Trophoblast cell (in vitro differentiated cells and primary cell): ENCODE results near the gene NDRG2.

Experiments
- DNase-seq, 2 donors: peaks; one replicate each; pipeline ENCODE4 v3.0.0-alpha.2; 2016
- H2AFZ ChIP-seq: 2 replicates; pipeline ENCODE4 v1.6.1; 2013; ENCODE audit warnings: low read length, moderate library complexity, mild to moderate bottlenecking; ENCODE audit not compliant: insufficient read depth, poor library complexity
- H2AK5ac ChIP-seq: 2 replicates; pipeline ENCODE4 v1.6.1; 2013; ENCODE audit warnings: mild to moderate bottlenecking, low read length
- H2BK120ac ChIP-seq: 2 replicates; pipeline ENCODE4 v1.6.1; 2013; ENCODE audit warnings: low read length, mild to moderate bottlenecking, moderate library complexity; ENCODE audit not compliant: insufficient read depth, poor library complexity
- H2BK12ac ChIP-seq: 2 replicates; pipeline ENCODE4 v1.6.1; 2013; ENCODE audit warnings: mild to moderate bottlenecking, low read length, moderate library complexity
- H2BK5ac ChIP-seq: 2 replicates; pipeline ENCODE4 v1.6.1; 2013; ENCODE audit warnings: low read length, low read depth, moderate library complexity, mild to moderate bottlenecking; ENCODE audit not compliant: poor library complexity
- H3K14ac ChIP-seq: 2 replicates; pipeline ENCODE4 v1.6.1; 2013; ENCODE audit warnings: mild to moderate bottlenecking, low read length
- H3K18ac ChIP-seq: 2 replicates; pipeline ENCODE4 v1.6.1; 2013; ENCODE audit warnings: mild to moderate bottlenecking, low read length
- H3K23ac ChIP-seq: 2 replicates; pipeline ENCODE4 v1.6.1; 2013; ENCODE audit warnings: low read length
- H3K27ac ChIP-seq: 2 replicates; pipeline ENCODE4 v1.5.1; 2013; ENCODE audit warnings: low read depth, mild to moderate bottlenecking, inconsistent platforms, low read length, moderate library complexity
- H3K27me3 ChIP-seq: 2 replicates; pipeline ENCODE4 v1.6.1; 2013; ENCODE audit warnings: inconsistent platforms, mild to moderate bottlenecking, low read length, moderate library complexity; ENCODE audit not compliant: insufficient read depth
- H3K36me3 ChIP-seq, 2 experiments: 1 replicate in 1 of 2; 2 replicates in 1 of 2; pipeline ENCODE4 v1.6.1; 2013; ENCODE audit warnings: low read length in 2 of 2, mild to moderate bottlenecking in 2 of 2, moderate library complexity in 1 of 2; ENCODE audit not compliant: insufficient read depth in 2 of 2, control insufficient read depth in 1 of 2
- H3K4ac ChIP-seq: 2 replicates; pipeline ENCODE4 v1.6.1; 2013; ENCODE audit warnings: low read depth, mild to moderate bottlenecking, low read length, moderate library complexity
- H3K4me1 ChIP-seq, 2 experiments: 1 replicate in 1 of 2; 2 replicates in 1 of 2; pipeline ENCODE4 v1.6.1; 2013; ENCODE audit warnings: low read length in 2 of 2, mild to moderate bottlenecking in 2 of 2, moderate library complexity in 1 of 2; ENCODE audit not compliant: insufficient read depth in 2 of 2, control insufficient read depth in 1 of 2
- H3K4me2 ChIP-seq: 2 replicates; pipeline ENCODE4 v1.6.1; 2013; ENCODE audit warnings: inconsistent platforms, mild to moderate bottlenecking, low read length, moderate library complexity
- H3K4me3 ChIP-seq: 2 replicates; pipeline ENCODE4 v1.5.1; 2013; ENCODE audit warnings: mild to moderate bottlenecking, low read depth, low read length, inconsistent platforms
- H3K79me1 ChIP-seq: one replicate; pipeline ENCODE4 v1.6.1; 2013; ENCODE audit warnings: low read length
- H3K79me2 ChIP-seq: 2 replicates; pipeline ENCODE4 v1.6.1; 2013; ENCODE audit warnings: low read length, mild to moderate bottlenecking; ENCODE audit not compliant: control insufficient read depth, insufficient read depth, poor library complexity
- H3K9ac ChIP-seq: 2 replicates; pipeline ENCODE4 v1.6.1; 2013; ENCODE audit warnings: mild to moderate bottlenecking, low read length
- H3K9me3 ChIP-seq: 2 replicates; pipeline ENCODE4 v1.6.1; 2013; ENCODE audit warnings: low read depth, mild to moderate bottlenecking, control low read depth, inconsistent platforms, low read length; ENCODE audit not compliant: insufficient read depth
- H4K12ac ChIP-seq: 2 replicates; pipeline ENCODE4 v1.6.1; 2013; ENCODE audit warnings: low read depth, mild to moderate bottlenecking, low read length, moderate library complexity
- H4K8ac ChIP-seq: 2 replicates; pipeline ENCODE4 v1.6.1; 2013; ENCODE audit warnings: low read depth, mild to moderate bottlenecking, low read length, moderate library complexity
- H4K91ac ChIP-seq: one replicate; pipeline ENCODE4 v1.6.1; 2013; ENCODE audit warnings: low read depth, mild to moderate bottlenecking, low read length, moderate library complexity
- WGBS: extraction: QIAGEN DNeasy Blood & Tissue Kit; methylation state at CpG from one replicate; pipeline ENCODE4 v1.1.7; 2013; ENCODE audit warnings: missing lambda C conversion rate; ENCODE audit not compliant: insufficient read length, insufficient coverage; ENCODE audit errors: extremely low coverage; 5-methylcytosine and 5-hydroxymethylcytosine counted together

The NDRG2 gene

GRCh38 chr14:21019366-21019765 lies 5.5 kb downstream of the NDRG2 start:
- no peak overlapping the region for H4K12ac ChIP-seq
- H2BK5ac ChIP-seq, result no peak overlapping the region
- H3K14ac ChIP-seq, result no peak overlapping the region
- H3K4me3 ChIP-seq, result no peak overlapping the region
- no peaks in the 10 kb centered on the region for H3K9me3 ChIP-seq
- DNase-seq, result no peak
- peaks cover under 1% of the 10 kb centered on the region for H3K79me2 ChIP-seq
- no peak overlapping the region for H4K8ac ChIP-seq
- no CpG with 5 or more reads among the region's 1 CpG for WGBS
- H3K27ac ChIP-seq, result no peak overlapping the region
- H3K36me3 ChIP-seq, result peaks cover 0 to 10% of the 10 kb centered on the region in 2 experiments
- H2AFZ ChIP-seq, result no peak overlapping the region
- H3K23ac ChIP-seq, result no peak overlapping the region
- no peak overlapping the region for H3K9ac ChIP-seq
- peaks cover under 1% of the 10 kb centered on the region for H3K79me1 ChIP-seq
- H3K18ac ChIP-seq, result no peak overlapping the region
- no peak overlapping the region for H4K91ac ChIP-seq
- H3K4ac ChIP-seq, result no peak overlapping the region
- no peak overlapping the region for H2BK120ac ChIP-seq
- H3K4me2 ChIP-seq, result no peak overlapping the region
- H3K27me3 ChIP-seq, result no peaks in the 10 kb centered on the region
- H3K4me1 ChIP-seq, result peaks cover 6 to 10% of the 10 kb centered on the region in 2 experiments
- H2AK5ac ChIP-seq, result no peak overlapping the region
- no peak overlapping the region for H2BK12ac ChIP-seq

GRCh38 chr14:21018781-21019180 lies 6.1 kb downstream of the NDRG2 start:
- Histone ChIP-seq H3K4me1 (peaks cover 4 to 6% of the 10 kb centered on the region in 2 experiments), H2BK120ac (no peak overlapping the region), H3K9ac (no peak overlapping the region), H2BK5ac (no peak overlapping the region), H4K91ac (no peak overlapping the region), H3K79me2 (no peaks in the 10 kb centered on the region), H2BK12ac (no peak overlapping the region), H2AK5ac (no peak overlapping the region), H3K9me3 (no peaks in the 10 kb centered on the region), H3K27me3 (no peaks in the 10 kb centered on the region), H3K79me1 (no peaks in the 10 kb centered on the region), H3K27ac (no peak overlapping the region), H4K8ac (no peak overlapping the region), H3K36me3 (peaks cover 0 to 10% of the 10 kb centered on the region in 2 experiments), H3K4me3 (no peak overlapping the region), H4K12ac (no peak overlapping the region), H2AFZ (no peak overlapping the region), H3K18ac (no peak overlapping the region), H3K4ac (no peak overlapping the region), H3K4me2 (no peak overlapping the region), H3K14ac (no peak overlapping the region), H3K23ac (no peak overlapping the region)
- DNase-seq, result no peak
- no CpG with 5 or more reads among the region's 3 CpGs for WGBS

GRCh38 chr14:21018286-21018685 lies 6.6 kb downstream of the NDRG2 start:
- H3K4ac ChIP-seq, result no peak overlapping the region
- DNase-seq, result no peak
- H2AFZ ChIP-seq, result no peak overlapping the region
- no peak overlapping the region for H3K23ac ChIP-seq
- H3K4me3 ChIP-seq, result no peak overlapping the region
- H3K27ac ChIP-seq, result no peak overlapping the region
- no peak overlapping the region for H2BK12ac ChIP-seq
- no peak overlapping the region for H3K4me2 ChIP-seq
- no CpG with 5 or more reads among the region's 7 CpGs for WGBS
- no peaks in the 10 kb centered on the region for H3K9me3 ChIP-seq
- H3K18ac ChIP-seq, result no peak overlapping the region
- H4K12ac ChIP-seq, result no peak overlapping the region
- H3K79me2 ChIP-seq, result no peaks in the 10 kb centered on the region
- no peaks in the 10 kb centered on the region for H3K27me3 ChIP-seq
- no peaks in the 10 kb centered on the region for H3K79me1 ChIP-seq
- H3K14ac ChIP-seq, result no peak overlapping the region
- no peak overlapping the region for H4K91ac ChIP-seq
- no peak overlapping the region for H2BK5ac ChIP-seq
- H4K8ac ChIP-seq, result no peak overlapping the region
- no peak overlapping the region for H2BK120ac ChIP-seq
- H2AK5ac ChIP-seq, result no peak overlapping the region
- H3K9ac ChIP-seq, result no peak overlapping the region
- H3K36me3 ChIP-seq, result peaks cover 0 to 10% of the 10 kb centered on the region in 2 experiments
- peaks cover 4 to 6% of the 10 kb centered on the region in 2 experiments for H3K4me1 ChIP-seq

GRCh38 chr14:21017528-21018245 lies 7.2 kb downstream of the NDRG2 start:
- no peak overlapping the region for H3K4me2 ChIP-seq
- H3K4me3 ChIP-seq, result no peak overlapping the region
- H3K4me1 ChIP-seq, result peaks cover 4 to 6% of the 10 kb centered on the region in 2 experiments
- H3K79me1 ChIP-seq, result no peaks in the 10 kb centered on the region
- H3K14ac ChIP-seq, result no peak overlapping the region
- H2AFZ ChIP-seq, result no peak overlapping the region
- H3K9me3 ChIP-seq, result no peaks in the 10 kb centered on the region
- H3K79me2 ChIP-seq, result no peaks in the 10 kb centered on the region
- no peak overlapping the region for H3K23ac ChIP-seq
- H3K9ac ChIP-seq, result no peak overlapping the region
- no peak overlapping the region for H2AK5ac ChIP-seq
- H3K18ac ChIP-seq, result no peak overlapping the region
- H3K36me3 ChIP-seq, result peaks cover 0 to 10% of the 10 kb centered on the region in 2 experiments
- no peak overlapping the region for H3K27ac ChIP-seq
- H3K27me3 ChIP-seq, result no peaks in the 10 kb centered on the region
- WGBS, result no CpG with 5 or more reads among the region's 28 CpGs
- H4K8ac ChIP-seq, result no peak overlapping the region
- no peak overlapping the region for H3K4ac ChIP-seq
- no peak for DNase-seq
- no peak overlapping the region for H4K91ac ChIP-seq
- no peak overlapping the region for H2BK5ac ChIP-seq
- H4K12ac ChIP-seq, result no peak overlapping the region
- H2BK12ac ChIP-seq, result no peak overlapping the region
- H2BK120ac ChIP-seq, result no peak overlapping the region
